HepG2 (cell line): Measurements from ENCODE around the gene CPEB3. TPM values are rescaled to one million over a fixed set of nuclear protein-coding genes. Genes with fewer than 3 reads are reported as not detected.

Experiments
- AGO1 ChIP-seq: fragments of 200-400 bp; formaldehyde crosslinking; IDR thresholded peaks from 2 replicates; pipeline ENCODE4 v1.6.1; 2017; ENCODE audit warnings: mild to moderate bottlenecking, low read depth, low read length, moderate library complexity; ENCODE audit not compliant: poor library complexity, severe bottlenecking
- CENPX ChIP-seq: sonication (generic); formaldehyde crosslinking; IDR thresholded peaks from 2 replicates; pipeline ENCODE4 v1.9.0; 2021; ENCODE audit warnings: mild to moderate bottlenecking, missing genetic modification reagents, moderate library complexity
- HOXA5 ChIP-seq: sonication (generic); formaldehyde crosslinking; IDR thresholded peaks from 2 replicates; pipeline ENCODE4 v1.4.0; 2020; ENCODE audit warnings: missing genetic modification reagents
- IRF9 ChIP-seq: sonication (generic); formaldehyde crosslinking; IDR thresholded peaks from 2 replicates; pipeline ENCODE4 v1.8.0; 2022; ENCODE audit warnings: missing genetic modification reagents, mild to moderate bottlenecking, borderline replicate concordance
- MBD4 ChIP-seq: IDR thresholded peaks from 2 replicates; pipeline ENCODE4 v1.6.1; 2012; ENCODE audit warnings: low read length, inconsistent platforms, borderline replicate concordance
- NCOR1 ChIP-seq: fragments of 200-600 bp; sonication (generic); IDR thresholded peaks from 2 replicates; pipeline ENCODE4 v1.7.0; 2017; ENCODE audit warnings: antibody characterized with exemption, low read length, borderline replicate concordance
- NR2F2 ChIP-seq: IDR thresholded peaks from 2 replicates; pipeline ENCODE4 v1.6.1; 2012; ENCODE audit warnings: low read depth, inconsistent platforms, borderline replicate concordance
- PCBP1 ChIP-seq: fragments of 200-400 bp; formaldehyde crosslinking; IDR thresholded peaks from 2 replicates; pipeline ENCODE4 v1.6.1; 2017; ENCODE audit warnings: mild to moderate bottlenecking, low read depth, low read length, borderline replicate concordance
- POLR2G ChIP-seq: fragments of 200-400 bp; formaldehyde crosslinking; IDR thresholded peaks from 2 replicates; pipeline ENCODE4 v1.6.1; 2018; ENCODE audit warnings: mild to moderate bottlenecking, low read depth, low read length, moderate library complexity
- REXO4 ChIP-seq: sonication (generic); formaldehyde crosslinking; IDR thresholded peaks from 2 replicates; pipeline ENCODE4 v1.8.0; 2022; ENCODE audit warnings: missing genetic modification reagents, mild to moderate bottlenecking, borderline replicate concordance
- ZNF142 ChIP-seq: sonication (generic); formaldehyde crosslinking; IDR thresholded peaks from 2 replicates; pipeline ENCODE4 v1.4.0; 2020; ENCODE audit warnings: missing genetic modification reagents
- ZNF646 ChIP-seq: sonication (generic); formaldehyde crosslinking; IDR thresholded peaks from 2 replicates; pipeline ENCODE4 v1.9.0; 2021; ENCODE audit warnings: mild to moderate bottlenecking, missing genetic modification reagents
- ZSCAN22 ChIP-seq: sonication (generic); formaldehyde crosslinking; IDR thresholded peaks from 2 replicates; pipeline ENCODE4 v1.4.0; 2020; ENCODE audit warnings: mild to moderate bottlenecking, missing genetic modification reagents
- polyA plus RNA-seq, 8 experiments: library from polyadenylated mRNA; depleted of rRNA in 3 of 8; stranded (reverse) in 7 of 8; unstranded in 1 of 8; fragments of >200 nt; fragmentation: Illumina TruSeq in 4 of 8; extraction: Trizol in 4 of 8; gene quantifications; 2 replicates each; pipeline versions ENCODE4 v1.2.1 to v1.2.3, GENCODE V29; 2011 to 2016; ENCODE audit warnings: low read depth in 4 of 8, missing spikeins in 1 of 8, mixed read lengths in 1 of 8; ENCODE audit not compliant: insufficient read depth in 1 of 8
- total RNA-seq, 5 experiments: library from RNA; depleted of rRNA; stranded (reverse); fragments of >200 nt; fragmentation: Illumina TruSeq; extraction: Trizol; gene quantifications; 2 replicates each; pipeline ENCODE4 v1.2.3, GENCODE V29; 2016; ENCODE audit warnings: low read depth in 1 of 5
- TF ChIP-seq, protein P1 (sequence below): IDR thresholded peaks from 2 replicates; pipeline ENCODE4 v1.6.1; 2016; ENCODE audit warnings: missing genetic modification reagents, missing compliant biosample characterization

The CPEB3 gene
- total and polyA plus RNA-seq, 2 of the 13 experiments (the other 11 are each of a cell fraction or from before 2014, with no cell fraction given): 0.66 to 0.70 TPM

- no peak for TF ChIP-seq ZNF646 (CRISPR knock-in tag)
- TF ChIP-seq NCOR1: peak; percentile 31; the same call in 1 of the 2 replicates
- no peak for TF ChIP-seq REXO4 (CRISPR knock-in tag)
- peak; percentile 88 for TF ChIP-seq POLR2G
- peak; percentile 90 for TF ChIP-seq ZNF142
- TF ChIP-seq PCBP1: no peak
- TF ChIP-seq ZSCAN22: no peak
- TF ChIP-seq AGO1: no peak
- no peak for TF ChIP-seq IRF9
- 0 out of 2 replicates have a peak, but pooled peaks have one; percentile 51 for TF ChIP-seq MBD4
- TF ChIP-seq NR2F2: 0 out of 2 replicates have a peak, but pooled peaks have one; percentile 21
- no peak for TF ChIP-seq CENPX (CRISPR knock-in tag)
- TF ChIP-seq, protein P1, sequence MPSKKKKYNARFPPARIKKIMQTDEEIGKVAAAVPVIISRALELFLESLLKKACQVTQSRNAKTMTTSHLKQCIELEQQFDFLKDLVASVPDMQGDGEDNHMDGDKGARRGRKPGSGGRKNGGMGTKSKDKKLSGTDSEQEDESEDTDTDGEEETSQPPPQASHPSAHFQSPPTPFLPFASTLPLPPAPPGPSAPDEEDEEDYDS (CRISPR knock-in tag): peak; percentile 97
- 0 out of 2 replicates have a peak, but pooled peaks have one; percentile 13 for TF ChIP-seq HOXA5
Measured at GRCh38 chr10:92240289-92241157, 50.4 kb downstream of the CPEB3 start (continued).
